Adrenal gland (tissue), 12 donors: ENCODE results near the gene PRKCSH. TPM values are rescaled to one million over a fixed set of nuclear protein-coding genes. Genes with fewer than 3 reads are reported as not detected.
A peak's percentile ranks its signal among the peaks of the same experiment; 100 is the strongest.

ENCODE experiments used
- DNase-seq, 7 donors: peaks; one replicate each; pipeline ENCODE4 v3.0.0-alpha.2; 2019 to 2020
- H3K27ac ChIP-seq, 5 donors: fragments of 200-600 bp; sonication (generic) in 4 of 5; 1 replicate in 3 of 5; 2 replicates in 2 of 5; pipeline versions ENCODE4 v1.5.1 to v1.8.0; 2016 to 2020; ENCODE audit warnings: mild to moderate bottlenecking in 1 of 5
- H3K27me3 ChIP-seq: fragments of 200-600 bp; 2 replicates; pipeline ENCODE4 v1.8.0; 2021
- H3K36me3 ChIP-seq, 2 donors: fragments of 200-600 bp; replicated peaks in 1 of 2; 1 replicate in 1 of 2; 2 replicates in 1 of 2; pipeline versions ENCODE4 v1.5.1 to v1.8.0; 2018 to 2022
- H3K4me1 ChIP-seq, 2 donors: fragments of 200-600 bp; replicated peaks in 1 of 2; 1 replicate in 1 of 2; 2 replicates in 1 of 2; pipeline versions ENCODE4 v1.5.1 to v1.8.0; 2018 to 2021
- H3K4me3 ChIP-seq, 4 donors: fragments of 200-600 bp; sonication (generic) in 3 of 4; one replicate each; pipeline ENCODE4 v1.5.1; 2016 to 2018
- H3K9me3 ChIP-seq, 3 donors: fragments of 200-600 bp; sonication (generic) in 1 of 3; replicated peaks in 1 of 3; 1 replicate in 2 of 3; 2 replicates in 1 of 3; pipeline versions ENCODE4 v1.5.1 to v1.8.0; 2016 to 2021
- POLR2A ChIP-seq, 2 donors: fragments of 450-650 bp; IDR thresholded peaks; one replicate each; pipeline ENCODE4 v1.6.1; 2017; ENCODE audit warnings: antibody characterized with exemption in 2 of 2, mild to moderate bottlenecking in 2 of 2, moderate library complexity in 1 of 2
- WGBS, 4 donors: extraction: QIAGEN DNeasy Blood & Tissue Kit in 2 of 4; methylation state at CpG; one replicate each; pipeline versions ENCODE4 v1.1.5 to v1.1.7; 2013 to 2017; 5-methylcytosine and 5-hydroxymethylcytosine counted together
- intact Hi-C, 2 donors: fragments of 100-400 bp; cut with DNase I; formaldehyde crosslinking; loops; one replicate each; pipeline versions ENCODE4 v1.14.1 to v1.15.0; 2022 to 2023
- polyA plus RNA-seq, 3 donors: library from polyadenylated mRNA; stranded (reverse); fragments of 200-250 nt in 2 of 3; fragments of 350-450 nt in 1 of 3; fragmentation: Illumina TruSeq in 1 of 3; extraction: RNeasy Lipid Tissue Mini Kit (QIAGEN cat#74804) in 1 of 3; gene quantifications; one replicate each; pipeline ENCODE4 v1.2.3, GENCODE V29; 2013 to 2014
- total RNA-seq, 9 donors: library from RNA; depleted of rRNA in 4 of 9; stranded (reverse); fragments of >200 nt in 4 of 9; fragments of 120-200 nt in 1 of 9; fragmentation: NEBNext Ultra II Directional in 1 of 9; extraction: Animal tissue kit (Norgen Biotek cat#: 25700) in 1 of 9; gene quantifications; one replicate each; pipeline versions ENCODE4 v1.1.0 to v1.2.4, GENCODE V29; 2013 to 2023
- TF ChIP-seq, protein P1 (sequence below), 6 experiments: fragments of 450-650 bp in 4 of 6; fragments of 200-600 bp in 2 of 6; sonication (generic) in 1 of 6; IDR thresholded peaks; 1 replicate in 5 of 6; 2 replicates in 1 of 6; pipeline versions ENCODE4 v1.5.1 to v1.8.0; 2016 to 2021; ENCODE audit warnings: antibody characterized with exemption in 6 of 6, mild to moderate bottlenecking in 2 of 6, moderate library complexity in 1 of 6
- donor health status: healthy with polysubstance abuse.
- donor health status: Bipolar disorder and iron deficiency.
- donor health status: DM: yes; HTN: yes; CAD: no.
- donor health status: DM: no; HTN: no; CAD: no.
- donor health status: DM: no; HTN: no; CAD: no.
- donor health status: DM: yes; HTN: yes; CAD: no.

The PRKCSH gene
- total and polyA plus RNA-seq, 12 donors: 64.4 to 359 (median 203) TPM

DNA sequence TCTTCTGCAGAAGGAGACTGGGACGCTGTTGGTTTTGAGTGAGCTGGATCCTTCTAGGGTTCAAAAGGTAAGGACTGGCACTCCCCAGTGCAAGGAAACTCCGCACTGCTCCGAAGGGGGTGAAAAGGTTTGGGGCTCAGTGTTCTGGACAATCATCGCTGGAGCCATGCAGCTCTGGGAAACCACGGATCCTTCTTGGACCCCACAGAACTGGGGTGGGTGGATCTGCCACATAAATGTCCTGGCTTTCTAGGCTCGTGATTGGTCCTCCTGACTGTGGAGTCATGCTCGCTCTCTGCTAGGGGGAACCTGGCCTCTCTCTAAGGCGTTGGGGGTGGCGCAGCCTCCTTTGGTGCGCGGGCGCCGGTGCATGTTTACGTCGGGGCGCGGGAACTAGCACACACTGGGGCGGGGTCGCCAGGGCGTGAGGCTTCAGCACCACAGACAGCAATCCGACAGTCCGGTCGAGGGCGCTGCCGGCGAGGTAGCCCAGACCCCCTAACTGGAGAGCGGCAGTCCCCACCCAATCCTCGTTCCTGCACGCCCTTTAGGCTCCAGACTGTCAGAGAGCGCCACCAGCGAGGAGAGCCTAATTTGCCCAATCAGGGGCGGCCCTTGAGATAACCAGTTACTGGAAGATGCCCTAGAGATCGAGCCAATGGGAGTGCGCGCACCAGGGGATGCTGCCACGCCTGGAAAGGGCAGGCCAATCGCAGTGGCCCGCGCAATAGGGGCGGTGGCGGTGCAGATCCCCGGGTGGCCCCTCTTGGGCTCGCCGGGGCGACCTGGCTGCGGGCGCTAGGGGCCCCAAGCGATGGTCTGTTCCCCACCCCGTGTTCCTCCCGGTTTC, 46.3 kb downstream of the PRKCSH start:
- intact Hi-C loops: loop anchor here in 1 of 2 donors (5.0 kb wide), 1 partner anchor 99 kb away; the partner anchor contains the start of gene EPOR
- no peaks in the 10 kb centered on the region for H3K36me3 ChIP-seq
- peaks cover 8 to 31% of the 10 kb centered on the region in 2 donors for H3K4me1 ChIP-seq
- no peaks in the 10 kb centered on the region for H3K9me3 ChIP-seq
- TF ChIP-seq POLR2A (IDR thresholded peaks at IDR 0.05): no peak
- TF ChIP-seq, protein P1, sequence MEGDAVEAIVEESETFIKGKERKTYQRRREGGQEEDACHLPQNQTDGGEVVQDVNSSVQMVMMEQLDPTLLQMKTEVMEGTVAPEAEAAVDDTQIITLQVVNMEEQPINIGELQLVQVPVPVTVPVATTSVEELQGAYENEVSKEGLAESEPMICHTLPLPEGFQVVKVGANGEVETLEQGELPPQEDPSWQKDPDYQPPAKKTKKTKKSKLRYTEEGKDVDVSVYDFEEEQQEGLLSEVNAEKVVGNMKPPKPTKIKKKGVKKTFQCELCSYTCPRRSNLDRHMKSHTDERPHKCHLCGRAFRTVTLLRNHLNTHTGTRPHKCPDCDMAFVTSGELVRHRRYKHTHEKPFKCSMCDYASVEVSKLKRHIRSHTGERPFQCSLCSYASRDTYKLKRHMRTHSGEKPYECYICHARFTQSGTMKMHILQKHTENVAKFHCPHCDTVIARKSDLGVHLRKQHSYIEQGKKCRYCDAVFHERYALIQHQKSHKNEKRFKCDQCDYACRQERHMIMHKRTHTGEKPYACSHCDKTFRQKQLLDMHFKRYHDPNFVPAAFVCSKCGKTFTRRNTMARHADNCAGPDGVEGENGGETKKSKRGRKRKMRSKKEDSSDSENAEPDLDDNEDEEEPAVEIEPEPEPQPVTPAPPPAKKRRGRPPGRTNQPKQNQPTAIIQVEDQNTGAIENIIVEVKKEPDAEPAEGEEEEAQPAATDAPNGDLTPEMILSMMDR (IDR thresholded peaks at IDR 0.05): no peak
- H3K27ac ChIP-seq: peak overlapping the region in 1 of 5 donors; percentile 39
- H3K4me3 ChIP-seq: peak overlapping the region in 1 of 4 donors; percentile 35
- peaks cover 16% of the 10 kb centered on the region for H3K27me3 ChIP-seq
- 4 to 27% (median 12%) methylated on average over 4 to 50 of the region's 50 CpGs for WGBS, 4 donors
- peak; percentile 63 to 93 (median 82) for DNase-seq

DNA sequence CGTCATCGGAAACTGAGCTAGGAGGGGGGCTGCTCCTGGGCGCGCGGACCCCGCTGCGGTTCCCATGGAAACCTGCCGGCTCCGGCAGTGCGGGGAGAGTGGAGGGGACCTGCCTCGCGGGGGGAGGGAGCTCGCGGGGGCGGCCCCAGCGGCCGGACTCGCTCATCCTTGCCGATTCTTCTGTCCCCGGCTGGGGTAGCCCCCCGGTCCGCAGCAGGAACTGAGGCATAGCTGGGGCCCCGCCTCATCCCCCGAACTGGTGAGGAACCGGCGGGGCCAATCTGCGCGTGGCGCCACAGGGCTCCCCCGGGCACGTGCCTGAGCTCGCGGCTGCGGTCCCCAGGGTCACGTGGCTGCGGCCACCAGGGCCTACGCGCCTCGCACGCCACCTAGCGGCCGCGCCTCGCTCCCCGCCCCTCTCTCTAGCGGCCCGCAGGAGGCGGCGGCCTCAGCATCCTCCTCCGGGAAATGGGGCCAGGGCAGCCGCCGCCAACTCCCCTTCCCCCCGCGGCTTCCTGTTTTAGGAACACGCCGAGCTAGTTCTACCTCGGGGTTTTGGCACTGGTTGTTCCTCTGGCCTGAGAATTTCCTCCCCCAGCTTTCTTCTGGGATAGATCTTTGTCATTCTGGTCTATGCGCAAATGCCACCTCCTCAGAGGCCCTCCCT, 47.1 kb downstream of the PRKCSH start:
- H3K4me3 ChIP-seq: peak overlapping the region in 1 of 4 donors; percentile 35
- TF ChIP-seq, protein P1 (IDR thresholded peaks at IDR 0.05): peak; percentile 75 to 99 (median 92)
- TF ChIP-seq POLR2A (IDR thresholded peaks at IDR 0.05): no peak
- H3K4me1 ChIP-seq: peaks cover 8 to 31% of the 10 kb centered on the region in 2 donors
- peak overlapping the region in 2 of 5 donors; percentile 2 to 39 for H3K27ac ChIP-seq
- intact Hi-C loops: loop anchor here in 1 of 2 donors (5.0 kb wide), 1 partner anchor 100 kb away; the partner anchor contains the start of gene EPOR
- 1 to 8% (median 3%) methylated on average over 4 to 58 of the region's 58 CpGs for WGBS, 4 donors
- H3K36me3 ChIP-seq: no peaks in the 10 kb centered on the region
- peak; percentile 79 to 91 (median 85) for DNase-seq
- H3K9me3 ChIP-seq: no peaks in the 10 kb centered on the region
- peaks cover 16% of the 10 kb centered on the region for H3K27me3 ChIP-seq

DNA sequence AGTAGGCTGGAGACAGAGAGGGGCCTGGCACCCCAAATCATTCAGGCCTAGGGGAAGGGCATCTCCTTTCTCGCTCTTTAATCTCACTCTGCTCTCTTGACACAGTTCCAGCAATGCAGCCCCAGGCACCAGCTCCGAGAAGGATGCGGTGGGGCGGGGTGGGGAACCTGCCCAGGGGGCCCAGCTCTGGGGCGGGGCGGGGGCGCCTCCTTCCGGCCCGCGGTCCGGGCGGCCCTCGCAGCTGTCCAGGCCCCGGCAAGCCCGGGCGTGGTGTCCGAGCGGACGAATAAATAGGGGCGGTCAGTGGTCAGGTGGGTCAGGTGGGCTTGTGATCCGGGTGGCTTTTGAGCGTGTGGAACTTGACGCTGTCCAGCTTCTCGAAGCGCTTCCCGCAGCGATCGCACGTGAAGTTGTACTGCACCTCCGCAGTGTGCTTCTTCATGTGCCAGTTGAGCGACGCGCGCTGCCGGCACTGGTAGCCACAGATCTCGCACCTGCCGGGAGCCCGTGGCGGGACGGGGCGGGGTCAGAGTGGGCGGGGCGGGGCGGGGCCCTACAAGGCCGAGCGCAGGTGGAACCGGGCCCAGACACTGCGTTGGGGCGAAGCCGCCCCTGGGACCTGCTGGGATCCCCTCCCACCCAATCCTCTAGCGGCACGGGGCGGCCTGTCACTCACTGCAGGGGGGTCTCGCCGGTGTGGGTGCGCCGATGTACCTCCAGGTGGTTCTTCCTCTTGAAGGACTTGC, 48.1 kb downstream of the PRKCSH start:
- TF ChIP-seq, protein P1 (IDR thresholded peaks at IDR 0.05): no peak
- no peak for TF ChIP-seq POLR2A (IDR thresholded peaks at IDR 0.05)
- intact Hi-C loops: loop anchor here in 1 of 2 donors (5.0 kb wide), 1 partner anchor 101 kb away; the partner anchor contains the start of gene EPOR

More for the DNA sequence above, 48.1 kb downstream of the PRKCSH start:
- peaks cover 8 to 31% of the 10 kb centered on the region in 2 donors for H3K4me1 ChIP-seq
- no peak overlapping the region for H3K27ac ChIP-seq
- WGBS, 4 donors: 69 to 87% (median 80%) methylated on average over 6 to 57 of the region's 57 CpGs
- H3K36me3 ChIP-seq: no peaks in the 10 kb centered on the region
- no peak overlapping the region for H3K4me3 ChIP-seq
- H3K27me3 ChIP-seq: peaks cover 16% of the 10 kb centered on the region
- no peak for DNase-seq
- no peaks in the 10 kb centered on the region for H3K9me3 ChIP-seq
